NCI-H1105 (cell line): ENCODE data around the gene RBM19.
"Not testable (repeated sequence)": the region's sequence is repeated elsewhere in the genome, so short reads cannot be mapped to it uniquely, and the experiment has no call there.

ENCODE experiments used
- DNase-seq: peaks from one replicate; lab custom pipeline; 2025; lab: John Stamatoyannopoulos, UW

The RBM19 gene

GRCh38 chr12:113905829-113906228 is 60.3 kb downstream of the RBM19 start:
- no peak for DNase-seq

GRCh38 chr12:113903381-113903863 is 62.7 kb downstream of the RBM19 start:
- no peak for DNase-seq

- DNase-seq = not testable (repeated sequence)
Observed at GRCh38 chr12:113901319-113901718, 64.8 kb downstream of the RBM19 start.

GRCh38 chr12:113900716-113901115 is 65.4 kb downstream of the RBM19 start:
- no peak for DNase-seq

- peak; percentile 86 for DNase-seq
Observed at GRCh38 chr12:113899561-113900471, 66.3 kb downstream of the RBM19 start.

GRCh38 chr12:113899042-113899560 is 67.0 kb downstream of the RBM19 start:
- no peak for DNase-seq

GRCh38 chr12:113898466-113898865 is 67.7 kb downstream of the RBM19 start:
- no peak for DNase-seq

- no peak for DNase-seq
Observed at GRCh38 chr12:113897406-113897805, 68.7 kb downstream of the RBM19 start.

- DNase-seq = no peak
Observed at GRCh38 chr12:113896841-113897240, 69.3 kb downstream of the RBM19 start.

GRCh38 chr12:113896194-113896593 is 69.9 kb downstream of the RBM19 start:
- DNase-seq = no peak

- no peak for DNase-seq
Observed at GRCh38 chr12:113895176-113895575, 70.9 kb downstream of the RBM19 start.

GRCh38 chr12:113894697-113895096 is 71.4 kb downstream of the RBM19 start:
- no peak for DNase-seq

GRCh38 chr12:113893221-113893620 is 72.9 kb downstream of the RBM19 start:
- DNase-seq = no peak

GRCh38 chr12:113892556-113892955 is 73.6 kb downstream of the RBM19 start:
- no peak for DNase-seq

GRCh38 chr12:113891739-113892520 is 74.2 kb downstream of the RBM19 start:
- DNase-seq = no peak

- DNase-seq = no peak
Observed at GRCh38 chr12:113891167-113891692, 74.9 kb downstream of the RBM19 start.

- no peak for DNase-seq
Observed at GRCh38 chr12:113889891-113890581, 76.1 kb downstream of the RBM19 start.

GRCh38 chr12:113889076-113889475 is 77.0 kb downstream of the RBM19 start:
- no peak for DNase-seq

- DNase-seq = no peak
Observed at GRCh38 chr12:113888435-113888834, 77.7 kb downstream of the RBM19 start.

- DNase-seq = no peak
Observed at GRCh38 chr12:113887906-113888305, 78.2 kb downstream of the RBM19 start.

GRCh38 chr12:113886721-113887120 is 79.4 kb downstream of the RBM19 start:
- no peak for DNase-seq

- DNase-seq = no peak
Observed at GRCh38 chr12:113884392-113884791, 81.7 kb downstream of the RBM19 start.
